HG03175 (cell line): ENCODE results near the gene PPP2R5A.
A peak's percentile ranks its signal among the peaks of the same experiment; 100 is the strongest.
"Not testable (repeated sequence)": the region's sequence is repeated elsewhere in the genome, so short reads cannot be mapped to it uniquely, and the experiment has no call there.

Experiments
- ATAC-seq: cut with Tn5 transposase; IDR thresholded peaks from one replicate; pipeline ENCODE4 v1.9.1; 2021; ENCODE audit warnings: mild to moderate bottlenecking, moderate library complexity; ENCODE audit not compliant: unreplicated experiment

PPP2R5A gene

DNA sequence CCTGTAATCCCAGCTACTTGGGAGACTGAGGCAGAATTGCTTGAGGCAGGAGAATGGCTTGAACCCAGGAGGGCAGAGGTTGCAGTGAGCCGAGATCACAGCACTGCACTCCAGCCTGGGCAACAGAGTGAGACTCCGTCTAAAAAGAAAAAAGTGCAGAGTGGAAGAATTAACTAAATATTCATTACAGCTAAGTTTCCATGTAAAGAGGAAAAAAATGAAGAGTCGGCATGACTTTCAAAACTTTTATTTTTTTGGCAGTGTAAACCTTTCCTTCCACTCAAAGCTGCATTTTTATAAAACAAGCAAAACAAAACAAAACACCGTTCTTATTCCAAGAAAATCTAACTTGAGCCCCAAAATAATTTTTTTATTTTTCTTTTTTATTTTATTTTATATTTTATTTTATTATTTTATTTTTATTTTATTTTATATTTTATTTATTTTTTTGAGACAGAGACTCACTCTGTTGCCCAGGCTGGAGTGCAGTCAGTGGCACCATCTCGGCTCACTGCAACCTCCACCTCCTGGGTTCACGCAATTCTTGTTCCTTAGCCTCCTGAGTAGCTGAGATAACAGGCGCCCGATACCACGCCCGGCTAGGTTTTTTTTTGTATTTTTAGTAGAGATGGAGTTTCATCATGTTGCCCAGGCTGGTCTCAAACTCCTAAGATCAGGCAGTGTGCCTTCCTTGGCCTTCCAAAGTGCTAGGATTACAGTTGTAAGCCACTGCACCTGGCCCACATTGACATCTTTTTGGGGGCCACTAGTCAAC is 66.6 kb downstream of the PPP2R5A start:
- ATAC-seq, result no peak

GRCh38 chr1:212353181-212353580 is 68.0 kb downstream of the PPP2R5A start:
- no peak for ATAC-seq

GRCh38 chr1:212354464-212354863 is 69.3 kb downstream of the PPP2R5A start:
- no peak for ATAC-seq

DNA sequence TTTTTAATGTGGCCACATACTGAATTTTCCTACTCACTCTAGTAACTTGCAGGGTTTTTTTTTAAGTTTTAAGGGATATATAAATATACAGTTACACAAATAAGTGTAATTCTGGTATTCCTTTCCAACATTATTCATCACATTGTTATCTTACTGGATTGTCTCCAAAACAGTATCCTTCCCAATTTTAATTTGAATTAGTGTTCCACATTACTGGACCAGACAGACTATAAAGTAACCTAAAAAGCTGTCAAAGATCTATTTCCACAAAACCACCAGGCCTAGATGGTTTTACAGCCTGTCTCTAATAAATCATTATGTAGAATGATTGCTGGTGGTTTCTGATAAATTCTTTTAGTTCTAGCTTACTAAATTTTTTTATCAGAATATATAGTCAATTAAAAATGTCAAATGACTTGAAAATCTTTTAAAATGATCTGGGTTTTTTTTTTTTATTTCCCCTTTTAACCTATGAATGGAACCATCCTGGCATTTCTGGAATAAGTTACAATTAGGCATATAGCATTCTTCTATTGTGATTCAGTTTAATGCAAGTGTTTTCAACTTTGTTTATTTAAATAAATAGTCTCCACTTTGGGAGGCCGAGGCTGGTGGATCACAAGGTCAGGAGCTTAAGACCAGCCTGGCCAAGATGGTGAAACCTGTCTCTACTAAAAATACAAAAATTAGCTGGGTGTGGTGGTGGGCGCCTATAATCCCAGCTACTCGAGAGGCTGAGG is 70.2 kb downstream of the PPP2R5A start:
- no peak for ATAC-seq

DNA sequence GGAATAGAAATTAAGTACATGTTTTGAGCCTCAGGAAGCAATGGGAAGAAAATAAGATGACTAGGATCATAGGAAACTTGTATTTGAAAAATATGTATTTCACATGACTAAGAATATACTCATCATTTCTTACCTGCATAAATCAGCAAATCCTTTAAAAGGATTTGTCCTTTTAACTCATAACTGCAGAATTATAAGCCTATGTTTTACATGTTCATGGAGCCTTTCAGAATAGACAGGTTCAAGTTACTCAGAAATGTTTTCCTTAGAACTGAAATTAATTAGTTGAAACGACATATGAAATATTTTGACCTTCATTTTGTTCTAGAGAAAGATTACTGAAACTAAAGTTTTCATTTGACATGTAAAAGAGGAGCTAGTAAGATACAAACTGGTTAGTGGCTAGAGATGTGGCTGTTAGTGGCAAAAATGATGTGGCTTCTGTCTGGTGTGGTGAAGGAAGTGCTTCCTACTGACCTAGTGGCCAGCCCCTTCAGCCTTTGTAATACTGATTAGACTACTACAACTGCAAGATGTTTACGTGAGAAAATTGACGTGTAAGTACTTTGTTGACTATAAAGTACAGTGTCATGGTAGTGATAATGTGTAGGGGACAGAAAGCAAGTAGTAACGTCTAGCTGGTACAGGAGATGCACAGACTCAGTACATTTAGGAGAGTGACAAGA is 74.7 kb downstream of the PPP2R5A start:
- no peak for ATAC-seq

DNA sequence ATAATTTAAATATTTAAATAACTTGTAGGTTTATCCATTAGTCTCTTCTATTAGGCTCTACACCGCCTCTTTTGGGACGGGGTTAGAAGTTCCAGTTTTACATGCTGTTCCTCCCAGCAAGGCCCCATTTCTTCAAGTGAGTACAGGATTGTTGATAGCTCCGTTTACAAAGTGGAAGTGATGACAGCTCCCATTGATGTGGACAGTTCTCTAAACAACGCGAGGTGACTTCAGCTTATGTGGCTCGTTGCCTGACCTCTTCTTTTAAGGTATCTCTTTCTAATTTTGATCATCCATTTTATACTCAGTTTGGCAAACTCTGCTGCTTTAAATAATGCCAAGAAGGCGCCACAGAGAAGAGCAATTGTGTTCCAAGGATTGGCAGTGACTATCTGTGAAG is 79.8 kb downstream of the PPP2R5A start:
- no peak for ATAC-seq

DNA sequence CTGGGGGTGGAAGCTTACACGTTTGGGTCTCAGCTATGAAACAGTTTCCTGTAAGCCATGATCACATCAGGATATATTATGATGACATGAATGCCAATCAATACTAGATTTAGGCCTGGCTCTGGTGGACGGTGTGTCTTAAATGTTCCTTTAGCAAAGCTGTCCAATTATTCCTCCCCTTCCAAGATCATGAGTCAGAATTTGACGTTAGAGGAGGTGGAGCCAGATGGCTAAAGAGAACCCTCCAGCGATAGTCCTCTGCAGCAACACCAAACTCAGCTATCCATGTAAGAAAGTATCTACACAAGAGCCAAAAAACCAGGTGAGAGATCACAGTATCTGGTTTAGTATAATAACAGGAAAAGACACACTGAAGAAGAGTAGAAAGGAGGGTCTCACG is 81.7 kb downstream of the PPP2R5A start:
- no peak for ATAC-seq

DNA sequence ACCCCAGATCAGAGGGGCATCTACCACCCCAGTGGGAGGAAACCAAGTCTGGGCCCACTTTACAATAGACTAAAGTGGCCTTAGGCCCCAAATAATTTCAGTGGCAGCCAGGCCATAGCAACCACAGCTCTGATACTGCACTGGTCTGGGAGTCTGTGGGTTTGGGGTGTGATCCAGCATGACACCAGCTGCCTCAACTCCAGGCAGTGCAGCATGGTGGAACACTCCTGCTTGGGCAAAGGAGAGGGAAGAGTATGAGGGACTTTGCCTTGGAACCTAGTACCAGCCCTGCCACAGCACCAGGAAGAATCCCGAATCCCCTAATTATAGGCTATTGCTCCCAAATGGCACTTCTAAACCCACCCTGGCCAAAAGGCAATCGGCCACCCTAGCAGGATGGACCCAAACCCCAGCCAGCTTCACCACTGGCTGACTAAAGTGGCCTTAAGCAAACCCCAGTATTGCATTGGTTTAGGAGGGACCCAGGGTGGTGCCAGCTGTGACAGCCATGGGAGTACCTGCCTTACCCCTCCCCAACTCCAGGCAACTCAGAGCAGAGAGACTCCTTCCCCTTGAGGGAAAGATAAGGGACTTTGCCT is 82.4 kb downstream of the PPP2R5A start:
- ATAC-seq, result no peak

- peak; percentile 88 for ATAC-seq
Observed at GRCh38 chr1:212368073-212368484, 82.9 kb downstream of the PPP2R5A start.

GRCh38 chr1:212375986-212376385 is 90.8 kb downstream of the PPP2R5A start:
- no peak for ATAC-seq

DNA sequence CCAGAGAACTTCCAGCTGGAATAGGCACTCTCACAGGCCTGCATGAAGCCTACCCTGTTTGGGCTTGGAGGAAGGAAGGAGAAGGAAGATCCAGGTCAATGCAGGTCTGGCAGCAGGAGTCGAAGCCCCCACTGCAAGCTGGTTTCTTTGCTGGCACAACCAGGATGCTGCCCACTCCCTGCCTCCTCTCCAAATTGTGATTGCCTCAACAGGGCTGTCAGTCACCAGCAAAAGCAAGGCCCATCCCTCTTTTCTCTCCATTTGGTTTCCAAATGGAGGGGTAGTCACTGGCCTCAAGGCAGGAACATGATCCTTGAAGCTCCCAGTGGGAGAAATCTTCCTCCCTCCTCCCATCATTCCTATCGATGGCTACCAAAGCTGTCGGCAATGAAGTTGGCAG is 92.4 kb downstream of the PPP2R5A start:
- ATAC-seq, result no peak

DNA sequence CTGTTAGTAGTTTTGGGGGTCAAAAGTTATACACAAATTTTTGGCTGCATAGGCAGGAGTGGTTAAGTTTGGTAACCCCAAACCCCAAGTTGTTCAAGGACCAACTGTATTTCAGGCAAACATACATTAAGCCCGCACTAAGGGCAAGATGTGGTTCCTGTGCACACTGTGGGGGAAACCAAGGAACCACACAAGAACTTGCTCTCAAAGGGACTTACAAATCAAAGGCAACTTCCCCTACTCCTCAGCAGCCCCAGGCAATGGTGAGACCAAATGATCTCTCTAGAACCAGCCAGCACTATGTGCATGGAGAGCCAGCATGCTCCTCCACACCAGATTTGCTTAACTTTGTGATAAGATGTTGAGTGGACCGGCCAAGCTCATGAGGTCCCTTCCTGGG is 94.2 kb downstream of the PPP2R5A start:
- ATAC-seq, result no peak

GRCh38 chr1:212381397-212382035 is 96.3 kb downstream of the PPP2R5A start:
- ATAC-seq, result no peak

DNA sequence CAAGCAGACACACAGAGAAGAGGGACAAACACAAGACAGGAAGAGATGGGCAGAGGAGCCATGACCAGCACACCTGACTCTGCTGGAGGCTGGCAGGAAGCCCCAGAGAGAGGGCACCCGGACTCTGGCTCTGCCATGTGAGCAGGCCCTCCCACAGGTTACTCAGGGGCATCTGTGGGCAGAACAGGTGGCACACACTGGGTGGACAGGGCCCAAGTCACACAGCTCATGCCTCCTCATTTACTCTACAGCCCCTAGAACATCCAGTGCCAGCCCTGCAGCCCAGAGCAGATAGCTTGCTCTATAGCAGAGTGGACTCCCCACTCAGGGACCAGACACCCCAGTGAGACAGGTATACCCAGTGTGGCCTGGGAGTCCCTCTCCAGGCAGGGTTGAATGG is 100.8 kb downstream of the PPP2R5A start:
- ATAC-seq, result no peak

DNA sequence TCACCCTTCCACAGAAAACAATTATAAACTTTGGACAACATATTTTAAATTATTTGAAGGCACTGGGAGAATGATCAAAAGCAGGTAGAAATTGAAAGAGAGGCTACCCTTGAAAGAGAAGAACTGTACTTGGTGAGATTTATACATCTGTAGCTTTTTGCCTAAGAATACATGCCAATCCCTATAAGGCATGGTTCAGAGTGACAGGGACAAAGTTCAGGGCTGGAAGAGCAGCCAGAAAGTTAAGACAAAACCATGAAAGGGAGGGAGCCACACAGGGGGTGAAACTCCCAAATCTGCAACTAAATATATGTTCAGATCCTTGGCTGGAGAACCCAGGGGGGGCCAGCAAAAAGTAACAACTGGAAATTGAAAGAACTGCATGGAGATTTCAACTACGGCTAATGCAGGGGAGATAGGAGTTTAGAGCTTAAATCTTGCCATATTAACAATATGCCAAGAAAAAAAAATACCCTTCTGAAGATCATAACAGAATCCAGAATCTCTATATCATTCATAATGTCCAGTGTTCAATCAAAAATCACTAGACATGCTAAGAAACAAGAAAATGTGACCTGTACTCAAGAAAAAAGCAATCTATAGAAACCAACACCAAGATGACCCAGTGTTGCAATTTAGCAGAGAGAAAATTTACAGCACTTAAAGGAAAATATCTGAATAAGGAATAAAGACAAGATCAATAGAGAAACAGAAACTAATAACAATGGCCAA is 103.9 kb downstream of the PPP2R5A start:
- ATAC-seq, result no peak

DNA sequence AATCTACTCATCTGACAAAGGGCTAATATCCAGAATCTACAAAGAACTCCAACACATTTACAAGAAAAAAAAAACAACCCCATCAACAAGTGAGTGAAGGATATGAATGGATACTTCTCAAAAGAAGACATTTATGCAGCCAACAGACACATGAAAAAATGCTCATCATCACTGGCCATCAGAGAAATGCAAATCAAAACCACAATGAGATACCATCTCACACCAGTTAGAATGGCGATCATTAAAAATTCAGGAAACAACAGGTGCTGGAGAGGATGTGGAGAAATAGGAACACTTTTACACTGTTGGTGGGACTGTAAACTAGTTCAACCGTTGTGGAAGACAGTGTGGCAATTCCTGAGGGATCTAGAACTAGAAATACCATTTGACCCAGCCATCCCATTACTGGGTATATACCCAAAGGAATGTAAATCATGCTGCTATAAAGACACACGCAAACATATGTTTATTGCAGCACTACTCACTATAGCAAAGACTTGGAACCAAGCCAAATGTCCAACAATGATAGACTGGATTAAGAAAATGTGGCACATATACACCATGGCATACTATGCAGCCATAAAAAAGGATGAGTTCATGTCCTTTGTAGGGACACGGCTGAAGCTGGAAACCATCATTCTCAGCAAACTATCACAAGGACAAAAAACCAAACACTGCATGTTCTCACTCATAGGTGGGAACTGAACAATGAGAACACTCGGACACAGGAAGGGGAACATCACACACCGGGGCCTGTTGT is 110.6 kb downstream of the PPP2R5A start:
- not testable (repeated sequence) for ATAC-seq

DNA sequence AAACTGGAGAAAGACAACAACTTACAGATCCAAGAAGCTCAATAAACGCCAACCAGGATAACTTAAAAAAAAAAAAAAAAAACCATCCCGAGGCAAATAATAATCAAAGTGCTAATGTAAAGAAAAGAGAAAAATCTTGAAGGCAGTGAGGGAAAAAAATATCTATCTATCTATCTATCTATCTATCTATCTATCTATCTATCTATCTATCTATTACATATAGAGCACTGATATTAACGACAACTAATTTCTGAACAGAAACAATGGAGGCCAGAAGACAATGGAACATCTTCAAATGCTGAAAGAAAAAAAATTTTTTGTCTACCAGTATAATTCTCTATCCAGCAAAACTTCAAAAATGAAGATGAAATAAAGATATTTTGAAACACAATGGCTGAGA is 111.4 kb downstream of the PPP2R5A start:
- ATAC-seq, result no peak

- ATAC-seq, result no peak
Observed at GRCh38 chr1:212397171-212397570, 112.0 kb downstream of the PPP2R5A start.

DNA sequence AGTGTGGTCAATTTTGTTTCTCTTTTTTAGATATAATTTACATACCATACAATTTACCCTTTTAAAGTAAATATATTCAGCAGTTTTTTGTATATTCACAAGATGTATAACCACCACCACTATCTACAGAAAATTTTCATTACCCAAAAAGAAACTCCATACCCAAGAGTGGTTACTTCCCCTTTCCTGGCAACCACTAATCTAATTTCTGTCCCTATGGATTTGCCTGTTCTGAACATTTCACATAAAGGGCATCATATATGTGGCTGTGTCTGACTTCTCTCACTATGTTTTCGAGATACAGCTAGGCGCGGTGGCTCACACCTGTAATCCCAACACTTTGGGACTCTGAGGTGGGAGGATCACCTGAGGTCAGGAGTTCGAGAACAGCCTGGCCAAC is 115.8 kb downstream of the PPP2R5A start:
- ATAC-seq, result no peak
